ENCODE data around the gene ENPP1.

GRCh38 chr6:131937226-131937625 lies 129.4 kb downstream of the ENPP1 start:
- TF ChIP-seq CTCF (IDR thresholded peaks at IDR 0.05 in 2 of 3, conservative IDR thresholded peaks at IDR 0.05 in 1 of 3; ENCODE audit: borderline replicate concordance in 1 of 3, insufficient read depth in 1 of 3, low read depth in 2 of 3, low read length in 2 of 3) (no peak), ZFX (IDR thresholded peaks at IDR 0.05) (no peak), FOSL1 (IDR thresholded peaks at IDR 0.05; ENCODE audit: low read depth) (no peak)

All from HCT116 (cell line).